NT2/D1 (cell line): ENCODE data around the gene USP12.

ENCODE experiments used
- DNase-seq: peaks from one replicate; pipeline ENCODE4 v3.0.0-alpha.2; 2011; ENCODE audit warnings: low read depth, low spot score
- H3K27me3 ChIP-seq: 2 replicates; pipeline ENCODE4 v1.6.0; 2011; ENCODE audit warnings: mild to moderate bottlenecking; ENCODE audit not compliant: insufficient read length, insufficient read depth
- H3K36me3 ChIP-seq: 2 replicates; pipeline ENCODE4 v1.6.1; 2011; ENCODE audit warnings: mild to moderate bottlenecking, low read length, mixed read lengths; ENCODE audit not compliant: insufficient read depth, insufficient read length
- H3K4me1 ChIP-seq: 2 replicates; pipeline ENCODE4 v1.5.1; 2011; ENCODE audit not compliant: insufficient read depth, insufficient read length
- H3K4me3 ChIP-seq: 2 replicates; pipeline ENCODE4 v1.5.1; 2011; ENCODE audit warnings: low read depth; ENCODE audit not compliant: insufficient read length
- H3K9ac ChIP-seq: 2 replicates; pipeline ENCODE4 v1.6.0; 2011; ENCODE audit warnings: low read depth; ENCODE audit not compliant: insufficient read length
- H3K9me3 ChIP-seq: 2 replicates; pipeline ENCODE4 v1.5.1; 2011; ENCODE audit warnings: mild to moderate bottlenecking, low read length; ENCODE audit not compliant: insufficient read depth
- SUZ12 ChIP-seq: IDR thresholded peaks from 2 replicates; pipeline ENCODE4 v1.6.1; 2011; ENCODE audit not compliant: insufficient read length, insufficient read depth; ENCODE audit errors: extremely low read depth
- YY1 ChIP-seq: IDR thresholded peaks from 2 replicates; pipeline ENCODE4 v1.6.1; 2011; ENCODE audit not compliant: insufficient read length, insufficient read depth
- ZNF274 ChIP-seq: IDR thresholded peaks from 2 replicates; pipeline ENCODE4 v1.6.1; 2011; ENCODE audit warnings: mild to moderate bottlenecking, low read depth, low read length

The USP12 gene

GRCh38 chr13:27132538-27132937 lies 39.1 kb downstream of the USP12 start:
- DNase-seq, result no peak
- Histone ChIP-seq H3K9ac (no peak overlapping the region), H3K9me3 (no peaks in the 10 kb centered on the region), H3K4me3 (no peak overlapping the region), H3K4me1 (no peaks in the 10 kb centered on the region), H3K27me3 (no peaks in the 10 kb centered on the region), H3K36me3 (no peaks in the 10 kb centered on the region)
- no peak for TF ChIP-seq YY1
- TF ChIP-seq SUZ12, result no peak
- no peak for TF ChIP-seq ZNF274

- DNase-seq, result no peak
- TF ChIP-seq ZNF274 (no peak), SUZ12 (no peak), YY1 (no peak)
- H3K27me3 ChIP-seq, result no peaks in the 10 kb centered on the region
- H3K9me3 ChIP-seq, result no peaks in the 10 kb centered on the region
- H3K9ac ChIP-seq, result no peak overlapping the region
- H3K36me3 ChIP-seq, result no peaks in the 10 kb centered on the region
- H3K4me3 ChIP-seq, result no peak overlapping the region
- H3K4me1 ChIP-seq, result no peaks in the 10 kb centered on the region
Observed at GRCh38 chr13:27131906-27132305, 39.7 kb downstream of the USP12 start.

- no peak overlapping the region for H3K9ac ChIP-seq
Observed at GRCh38 chr13:27130979-27131623, 40.5 kb downstream of the USP12 start.

GRCh38 chr13:27130223-27130978 lies 41.2 kb downstream of the USP12 start:
- H3K9me3 ChIP-seq, result peaks cover 5% of the 10 kb centered on the region; the same call in 1 of the 2 replicates
- H3K9ac ChIP-seq, result no peak overlapping the region
- H3K4me1 ChIP-seq, result peaks cover 2% of the 10 kb centered on the region
- H3K36me3 ChIP-seq, result no peaks in the 10 kb centered on the region
- TF ChIP-seq SUZ12, result no peak
- TF ChIP-seq YY1, result no peak
- TF ChIP-seq ZNF274, result no peak
- no peak overlapping the region for H3K4me3 ChIP-seq
- no peak for DNase-seq
- H3K27me3 ChIP-seq, result no peaks in the 10 kb centered on the region

More at GRCh38 chr13:27130979-27131623, 40.5 kb downstream of the USP12 start:
- Histone ChIP-seq H3K4me3 (no peak overlapping the region), H3K4me1 (peaks cover 2% of the 10 kb centered on the region), H3K9me3 (no peaks in the 10 kb centered on the region), H3K36me3 (no peaks in the 10 kb centered on the region), H3K27me3 (no peaks in the 10 kb centered on the region)
- no peak for DNase-seq
- TF ChIP-seq YY1 (no peak), ZNF274 (no peak), SUZ12 (no peak)

GRCh38 chr13:27128825-27129627 lies 42.6 kb downstream of the USP12 start:
- no peak overlapping the region for H3K9ac ChIP-seq
- no peak for DNase-seq

GRCh38 chr13:27126859-27127258 lies 44.8 kb downstream of the USP12 start:
- Histone ChIP-seq H3K36me3 (no peaks in the 10 kb centered on the region), H3K4me3 (no peak overlapping the region), H3K9me3 (peaks cover 31% of the 10 kb centered on the region), H3K9ac (no peak overlapping the region), H3K4me1 (peaks cover 2% of the 10 kb centered on the region), H3K27me3 (no peaks in the 10 kb centered on the region)
- no peak for DNase-seq
- TF ChIP-seq ZNF274, result no peak
- no peak for TF ChIP-seq SUZ12
- TF ChIP-seq YY1, result no peak

More at GRCh38 chr13:27128825-27129627, 42.6 kb downstream of the USP12 start:
- H3K27me3 ChIP-seq, result no peaks in the 10 kb centered on the region
- no peak overlapping the region for H3K4me3 ChIP-seq
- H3K9me3 ChIP-seq, result peaks cover 18% of the 10 kb centered on the region
- peaks cover 2% of the 10 kb centered on the region for H3K4me1 ChIP-seq
- TF ChIP-seq YY1, result no peak
- no peak for TF ChIP-seq SUZ12
- TF ChIP-seq ZNF274, result no peak
- no peaks in the 10 kb centered on the region for H3K36me3 ChIP-seq
